IPS-18a (cell line): ENCODE measurements around the gene APLN.

Experiments
- H3K27ac ChIP-seq: one replicate; pipeline ENCODE4 v1.5.1; 2013; ENCODE audit warnings: low read length
- H3K27me3 ChIP-seq: one replicate; pipeline ENCODE4 v1.6.1; 2013; ENCODE audit warnings: mild to moderate bottlenecking, low read length; ENCODE audit not compliant: control insufficient read depth, insufficient read depth
- H3K36me3 ChIP-seq: one replicate; pipeline ENCODE4 v1.6.1; 2013; ENCODE audit warnings: low read depth, low read length; ENCODE audit not compliant: control insufficient read depth
- H3K4me1 ChIP-seq: one replicate; pipeline ENCODE4 v1.6.1; 2013; ENCODE audit warnings: low read depth, low read length; ENCODE audit not compliant: control insufficient read depth
- H3K4me3 ChIP-seq: one replicate; pipeline ENCODE4 v1.5.1; 2013; ENCODE audit warnings: low read length
- H3K9ac ChIP-seq: one replicate; pipeline ENCODE4 v1.6.1; 2013; ENCODE audit warnings: mild to moderate bottlenecking, low read length, moderate library complexity
- H3K9me3 ChIP-seq: one replicate; pipeline ENCODE4 v1.6.1; 2013; ENCODE audit warnings: low read depth, low read length; ENCODE audit not compliant: control insufficient read depth

APLN gene

GRCh38 chrX:129654652-129655546 lies at the start of gene APLN:
TSS of gene APLN (minus strand) at chrX:129654956. CDS start at chrX:129654630, 326 bp downstream.
- no peak within 1 kb of the TSS for H3K9ac ChIP-seq
- no peak within 1 kb of the TSS for H3K27ac ChIP-seq
- peaks cover 58% of the 10 kb centered on the region for H3K27me3 ChIP-seq
- H3K4me1 ChIP-seq = peaks cover 3% of the 10 kb centered on the region
- H3K4me3 ChIP-seq = peak within 1 kb of the TSS; percentile 55
- no peaks in the 10 kb centered on the region for H3K36me3 ChIP-seq
- H3K9me3 ChIP-seq = peaks cover 7% of the 10 kb centered on the region

GRCh38 chrX:129704491-129704890 lies 49.7 kb upstream of the APLN start:
- H3K27ac ChIP-seq = no peak overlapping the region
- no peak overlapping the region for H3K4me3 ChIP-seq
- H3K27me3 ChIP-seq = no peaks in the 10 kb centered on the region
- H3K36me3 ChIP-seq = no peaks in the 10 kb centered on the region
- no peak overlapping the region for H3K9ac ChIP-seq
- no peaks in the 10 kb centered on the region for H3K4me1 ChIP-seq
- peaks cover 27% of the 10 kb centered on the region for H3K9me3 ChIP-seq

- Histone ChIP-seq H3K9ac (no peak overlapping the region), H3K27ac (no peak overlapping the region), H3K4me1 (peaks cover 5% of the 10 kb centered on the region), H3K36me3 (no peaks in the 10 kb centered on the region), H3K9me3 (peaks cover 15% of the 10 kb centered on the region), H3K27me3 (no peaks in the 10 kb centered on the region), H3K4me3 (no peak overlapping the region)
Observed at GRCh38 chrX:129701624-129702069, 46.9 kb upstream of the APLN start.

- no peak overlapping the region for H3K4me3 ChIP-seq
- peaks cover 5% of the 10 kb centered on the region for H3K4me1 ChIP-seq
- H3K9ac ChIP-seq = no peak overlapping the region
- no peaks in the 10 kb centered on the region for H3K27me3 ChIP-seq
- no peak overlapping the region for H3K27ac ChIP-seq
- peaks cover 21% of the 10 kb centered on the region for H3K9me3 ChIP-seq
- no peaks in the 10 kb centered on the region for H3K36me3 ChIP-seq
Observed at GRCh38 chrX:129700536-129700935, 45.8 kb upstream of the APLN start.

GRCh38 chrX:129698150-129698549 lies 43.4 kb upstream of the APLN start:
- H3K9me3 ChIP-seq = peaks cover 16% of the 10 kb centered on the region
- no peaks in the 10 kb centered on the region for H3K36me3 ChIP-seq
- no peaks in the 10 kb centered on the region for H3K27me3 ChIP-seq
- H3K9ac ChIP-seq = no peak overlapping the region
- H3K27ac ChIP-seq = no peak overlapping the region
- no peak overlapping the region for H3K4me3 ChIP-seq
- H3K4me1 ChIP-seq = peaks cover 5% of the 10 kb centered on the region

GRCh38 chrX:129697204-129697829 lies 42.6 kb upstream of the APLN start:
- Histone ChIP-seq H3K36me3 (no peaks in the 10 kb centered on the region), H3K27ac (no peak overlapping the region), H3K4me3 (no peak overlapping the region), H3K4me1 (peaks cover 5% of the 10 kb centered on the region), H3K9me3 (peaks cover 12% of the 10 kb centered on the region), H3K9ac (no peak overlapping the region), H3K27me3 (no peaks in the 10 kb centered on the region)

GRCh38 chrX:129696463-129697155 lies 41.9 kb upstream of the APLN start:
- H3K9me3 ChIP-seq = peaks cover 12% of the 10 kb centered on the region
- no peaks in the 10 kb centered on the region for H3K36me3 ChIP-seq
- no peak overlapping the region for H3K27ac ChIP-seq

GRCh38 chrX:129695937-129696336 lies 41.2 kb upstream of the APLN start:
- H3K36me3 ChIP-seq = no peaks in the 10 kb centered on the region
- H3K27me3 ChIP-seq = no peaks in the 10 kb centered on the region
- peaks cover 5% of the 10 kb centered on the region for H3K4me1 ChIP-seq
- no peak overlapping the region for H3K27ac ChIP-seq
- H3K9ac ChIP-seq = no peak overlapping the region
- peaks cover 12% of the 10 kb centered on the region for H3K9me3 ChIP-seq
- H3K4me3 ChIP-seq = no peak overlapping the region

More at GRCh38 chrX:129696463-129697155, 41.9 kb upstream of the APLN start:
- H3K27me3 ChIP-seq = no peaks in the 10 kb centered on the region
- H3K4me1 ChIP-seq = peaks cover 5% of the 10 kb centered on the region
- no peak overlapping the region for H3K9ac ChIP-seq
- H3K4me3 ChIP-seq = no peak overlapping the region

- Histone ChIP-seq H3K9me3 (peaks cover 12% of the 10 kb centered on the region), H3K27ac (no peak overlapping the region), H3K27me3 (no peaks in the 10 kb centered on the region), H3K4me1 (peaks cover 5% of the 10 kb centered on the region), H3K4me3 (no peak overlapping the region), H3K9ac (no peak overlapping the region), H3K36me3 (no peaks in the 10 kb centered on the region)
Observed at GRCh38 chrX:129695535-129695934, 40.8 kb upstream of the APLN start.

GRCh38 chrX:129694805-129695204 lies 40.0 kb upstream of the APLN start:
- H3K27me3 ChIP-seq = no peaks in the 10 kb centered on the region
- H3K4me1 ChIP-seq = peaks cover 5% of the 10 kb centered on the region
- no peak overlapping the region for H3K4me3 ChIP-seq
- no peaks in the 10 kb centered on the region for H3K36me3 ChIP-seq
- peaks cover 16% of the 10 kb centered on the region for H3K9me3 ChIP-seq
- no peak overlapping the region for H3K27ac ChIP-seq
- H3K9ac ChIP-seq = no peak overlapping the region

- Histone ChIP-seq H3K36me3 (no peaks in the 10 kb centered on the region), H3K9ac (no peak overlapping the region), H3K27me3 (no peaks in the 10 kb centered on the region), H3K9me3 (peaks cover 16% of the 10 kb centered on the region), H3K4me1 (peaks cover 5% of the 10 kb centered on the region), H3K4me3 (no peak overlapping the region), H3K27ac (no peak overlapping the region)
Observed at GRCh38 chrX:129693354-129693753, 38.6 kb upstream of the APLN start.
